BLaER1 (cell line): ENCODE data around the gene PEX5L.
"Not testable (repeated sequence)": the region's sequence is repeated elsewhere in the genome, so short reads cannot be mapped to it uniquely, and the experiment has no call there.

Experiments used
- H3K27ac ChIP-seq: shearing (Covaris generic); formaldehyde crosslinking; 2 replicates; pipeline ENCODE4 v1.8.1; 2022
- H3K27me3 ChIP-seq: shearing (Covaris generic); formaldehyde crosslinking; 2 replicates; pipeline ENCODE4 v1.8.1; 2022
- H3K36me3 ChIP-seq: shearing (Covaris generic); formaldehyde crosslinking; 2 replicates; pipeline ENCODE4 v1.8.1; 2022
- H3K4me1 ChIP-seq: shearing (Covaris generic); formaldehyde crosslinking; 2 replicates; pipeline ENCODE4 v1.8.1; 2022
- H3K4me2 ChIP-seq: shearing (Covaris generic); formaldehyde crosslinking; 2 replicates; pipeline ENCODE4 v1.8.1; 2022
- H3K4me3 ChIP-seq: shearing (Covaris generic); formaldehyde crosslinking; 2 replicates; pipeline ENCODE4 v1.8.1; 2022
- H3K9ac ChIP-seq: shearing (Covaris generic); formaldehyde crosslinking; 2 replicates; pipeline ENCODE4 v1.8.1; 2022
- H3K9me3 ChIP-seq: shearing (Covaris generic); formaldehyde crosslinking; 2 replicates; pipeline ENCODE4 v1.8.1; 2022
- H4K20me1 ChIP-seq: shearing (Covaris generic); formaldehyde crosslinking; 2 replicates; pipeline ENCODE4 v1.8.1; 2022
- Cebpa-rat ChIP-seq: shearing (Covaris generic); IDR thresholded peaks from 2 replicates; pipeline ENCODE4 v1.8.1; 2022

PEX5L gene

GRCh38 chr3:179801856-179802255 lies 234.9 kb downstream of the PEX5L start:
- no peaks in the 10 kb centered on the region for H3K4me1 ChIP-seq
- H3K4me2 ChIP-seq: no peak overlapping the region
- TF ChIP-seq Cebpa-rat: no peak
- H3K27me3 ChIP-seq: no peaks in the 10 kb centered on the region
- H3K36me3 ChIP-seq: no peaks in the 10 kb centered on the region
- no peak overlapping the region for H3K27ac ChIP-seq
- no peak overlapping the region for H3K4me3 ChIP-seq
- no peak overlapping the region for H3K9ac ChIP-seq
- H4K20me1 ChIP-seq: no peaks in the 10 kb centered on the region
- no peaks in the 10 kb centered on the region for H3K9me3 ChIP-seq

GRCh38 chr3:179801263-179801662 lies 235.5 kb downstream of the PEX5L start:
- Histone ChIP-seq H3K36me3 (no peaks in the 10 kb centered on the region), H3K27ac (no peak overlapping the region), H3K4me3 (no peak overlapping the region), H3K9me3 (no peaks in the 10 kb centered on the region), H3K27me3 (no peaks in the 10 kb centered on the region), H3K4me1 (no peaks in the 10 kb centered on the region), H3K9ac (no peak overlapping the region), H4K20me1 (no peaks in the 10 kb centered on the region), H3K4me2 (no peak overlapping the region)
- no peak for TF ChIP-seq Cebpa-rat

GRCh38 chr3:179797192-179797591 lies 239.5 kb downstream of the PEX5L start:
- H3K27me3 ChIP-seq: no peaks in the 10 kb centered on the region
- H3K4me1 ChIP-seq: no peaks in the 10 kb centered on the region
- H3K4me3 ChIP-seq: no peak overlapping the region
- no peak for TF ChIP-seq Cebpa-rat
- no peak overlapping the region for H3K27ac ChIP-seq
- H3K36me3 ChIP-seq: no peaks in the 10 kb centered on the region
- H3K4me2 ChIP-seq: no peak overlapping the region
- no peak overlapping the region for H3K9ac ChIP-seq
- H3K9me3 ChIP-seq: no peaks in the 10 kb centered on the region
- H4K20me1 ChIP-seq: no peaks in the 10 kb centered on the region

GRCh38 chr3:179796421-179796820 lies 240.3 kb downstream of the PEX5L start:
- Histone ChIP-seq H3K36me3 (no peaks in the 10 kb centered on the region), H4K20me1 (no peaks in the 10 kb centered on the region), H3K27me3 (no peaks in the 10 kb centered on the region), H3K9me3 (no peaks in the 10 kb centered on the region), H3K9ac (no peak overlapping the region), H3K4me2 (no peak overlapping the region), H3K4me1 (no peaks in the 10 kb centered on the region), H3K27ac (no peak overlapping the region), H3K4me3 (no peak overlapping the region)
- no peak for TF ChIP-seq Cebpa-rat

DNA sequence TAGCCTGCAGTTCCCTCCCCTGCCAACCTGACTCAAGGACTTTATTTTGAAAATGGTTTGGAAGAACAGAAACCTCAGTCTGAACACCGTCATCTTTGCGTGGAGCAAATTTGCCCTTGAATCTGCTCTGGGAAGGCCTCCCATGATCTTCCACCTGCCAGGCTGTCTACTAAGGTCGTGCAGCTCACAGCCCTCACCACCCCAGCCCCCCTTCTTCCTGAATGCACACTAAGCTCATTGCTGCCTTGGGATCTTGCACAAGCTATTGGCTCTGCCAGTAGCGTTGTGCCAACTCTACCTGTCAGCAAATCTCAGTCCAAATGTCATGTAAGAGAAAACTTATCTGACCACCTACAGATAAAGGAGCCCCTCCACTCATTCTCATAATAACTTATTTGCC lies 242.4 kb downstream of the PEX5L start:
- no peaks in the 10 kb centered on the region for H3K4me1 ChIP-seq
- no peaks in the 10 kb centered on the region for H3K9me3 ChIP-seq
- H4K20me1 ChIP-seq: no peaks in the 10 kb centered on the region
- no peak overlapping the region for H3K27ac ChIP-seq
- no peak overlapping the region for H3K4me3 ChIP-seq
- H3K36me3 ChIP-seq: peaks cover 8% of the 10 kb centered on the region
- H3K4me2 ChIP-seq: no peak overlapping the region
- no peaks in the 10 kb centered on the region for H3K27me3 ChIP-seq
- no peak for TF ChIP-seq Cebpa-rat
- no peak overlapping the region for H3K9ac ChIP-seq

GRCh38 chr3:179791793-179792192 lies 244.9 kb downstream of the PEX5L start:
- Histone ChIP-seq H4K20me1 (no peaks in the 10 kb centered on the region), H3K9ac (no peak overlapping the region), H3K4me2 (no peak overlapping the region), H3K36me3 (peaks cover 23% of the 10 kb centered on the region), H3K4me3 (no peak overlapping the region), H3K27ac (no peak overlapping the region), H3K9me3 (no peaks in the 10 kb centered on the region), H3K27me3 (no peaks in the 10 kb centered on the region), H3K4me1 (no peaks in the 10 kb centered on the region)
- TF ChIP-seq Cebpa-rat: no peak

DNA sequence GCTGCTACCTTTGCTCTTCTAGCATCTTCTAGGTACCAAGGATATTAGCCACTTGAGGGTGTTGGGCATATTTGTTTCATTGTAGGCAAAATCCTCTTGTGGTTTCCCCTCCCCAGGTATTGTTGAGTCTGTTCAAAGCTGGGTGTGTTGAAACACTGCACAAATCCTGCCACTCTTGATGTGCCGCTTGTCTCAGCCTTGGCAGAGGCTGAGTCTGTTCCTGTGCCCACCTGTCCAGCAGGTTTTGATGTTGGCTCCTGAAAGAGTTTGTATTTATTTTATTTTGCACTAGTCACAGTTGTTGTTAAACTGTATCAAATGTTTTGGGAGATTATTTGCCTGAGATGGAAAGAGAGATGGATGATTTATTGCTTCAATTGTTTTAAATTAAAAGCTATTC lies 247.7 kb downstream of the PEX5L start:
- Histone ChIP-seq H3K36me3 (peaks cover 44% of the 10 kb centered on the region), H3K4me2 (no peak overlapping the region), H3K27me3 (no peaks in the 10 kb centered on the region), H3K9me3 (no peaks in the 10 kb centered on the region), H3K4me3 (no peak overlapping the region), H3K9ac (no peak overlapping the region), H3K27ac (no peak overlapping the region), H4K20me1 (no peaks in the 10 kb centered on the region), H3K4me1 (no peaks in the 10 kb centered on the region)
- TF ChIP-seq Cebpa-rat: no peak

GRCh38 chr3:179782841-179783240 lies 253.9 kb downstream of the PEX5L start:
- not testable (repeated sequence) for H3K9ac ChIP-seq, H4K20me1 ChIP-seq, H3K4me2 ChIP-seq, H3K4me1 ChIP-seq, H3K27me3 ChIP-seq, H3K4me3 ChIP-seq, H3K27ac ChIP-seq, H3K9me3 ChIP-seq
- H3K36me3 ChIP-seq: peaks cover 85% of the 10 kb centered on the region

GRCh38 chr3:179775416-179776122 lies 261.2 kb downstream of the PEX5L start:
- TF ChIP-seq Cebpa-rat: no peak
- H3K36me3 ChIP-seq: peaks cover 95% of the 10 kb centered on the region
- no peaks in the 10 kb centered on the region for H3K4me1 ChIP-seq
- H3K4me3 ChIP-seq: no peak overlapping the region
- no peaks in the 10 kb centered on the region for H3K27me3 ChIP-seq
- H3K4me2 ChIP-seq: no peak overlapping the region
- peaks cover 34% of the 10 kb centered on the region for H3K9me3 ChIP-seq
- H3K27ac ChIP-seq: no peak overlapping the region
- no peaks in the 10 kb centered on the region for H4K20me1 ChIP-seq
- H3K9ac ChIP-seq: no peak overlapping the region

- H3K9ac ChIP-seq: no peak overlapping the region
- H4K20me1 ChIP-seq: no peaks in the 10 kb centered on the region
- H3K36me3 ChIP-seq: peaks cover 81% of the 10 kb centered on the region
- H3K4me2 ChIP-seq: no peak overlapping the region
- peaks cover 29% of the 10 kb centered on the region for H3K4me1 ChIP-seq
- no peak overlapping the region for H3K4me3 ChIP-seq
- H3K27me3 ChIP-seq: no peaks in the 10 kb centered on the region
- TF ChIP-seq Cebpa-rat: no peak
- H3K9me3 ChIP-seq: peaks cover 34% of the 10 kb centered on the region
- no peak overlapping the region for H3K27ac ChIP-seq
These were observed 264.4 kb downstream of the PEX5L start for GRCh38 chr3:179772297-179772696.

DNA sequence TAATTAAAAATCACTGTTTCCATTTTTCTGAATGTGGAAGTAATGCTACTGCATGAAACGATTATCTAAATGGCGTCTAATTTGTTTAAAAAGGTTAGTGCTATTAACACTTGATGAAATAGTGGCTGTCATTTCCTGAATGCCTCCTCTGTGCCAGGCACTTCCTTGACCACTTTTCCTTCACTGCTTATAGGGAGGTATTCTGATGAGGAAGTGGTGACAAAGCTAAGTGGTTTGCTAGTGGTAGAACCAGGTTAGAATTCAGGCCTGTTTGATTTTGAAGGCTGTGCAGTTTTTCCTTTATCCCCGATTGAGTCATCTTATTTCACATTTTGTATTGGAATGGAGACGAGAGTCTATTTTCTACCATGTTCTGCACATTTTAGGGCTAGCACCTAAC lies 264.9 kb downstream of the PEX5L start:
- H3K27ac ChIP-seq: no peak overlapping the region
- no peak overlapping the region for H3K4me2 ChIP-seq
- no peak overlapping the region for H3K9ac ChIP-seq
- H3K27me3 ChIP-seq: no peaks in the 10 kb centered on the region
- H4K20me1 ChIP-seq: no peaks in the 10 kb centered on the region
- H3K4me1 ChIP-seq: peaks cover 30% of the 10 kb centered on the region
- peaks cover 81% of the 10 kb centered on the region for H3K36me3 ChIP-seq
- H3K4me3 ChIP-seq: no peak overlapping the region
- no peak for TF ChIP-seq Cebpa-rat
- H3K9me3 ChIP-seq: peaks cover 34% of the 10 kb centered on the region
